BLaER1 treated with 17β-estradiol and CSF1 and Interleukin-3, amounts not matched to agents 10 nM and 100 nM (cell line): ENCODE data around the gene MFRP.

Source experiments
- H3K27ac ChIP-seq, 11 experiments: shearing (Covaris generic); formaldehyde crosslinking; 2 replicates each; pipeline ENCODE4 v1.8.1; 2022
- H3K27me3 ChIP-seq, 11 experiments: shearing (Covaris generic); formaldehyde crosslinking; 2 replicates each; pipeline ENCODE4 v1.8.1; 2022
- H3K36me3 ChIP-seq, 11 experiments: shearing (Covaris generic); formaldehyde crosslinking; 2 replicates each; pipeline ENCODE4 v1.8.1; 2022
- H3K4me1 ChIP-seq, 10 experiments: shearing (Covaris generic); formaldehyde crosslinking; 2 replicates each; pipeline ENCODE4 v1.8.1; 2022
- H3K4me2 ChIP-seq, 11 experiments: shearing (Covaris generic); formaldehyde crosslinking; 2 replicates each; pipeline ENCODE4 v1.8.1; 2022
- H3K4me3 ChIP-seq, 10 experiments: shearing (Covaris generic); formaldehyde crosslinking; 2 replicates each; pipeline ENCODE4 v1.8.1; 2022
- H3K9ac ChIP-seq, 11 experiments: shearing (Covaris generic); formaldehyde crosslinking; 2 replicates each; pipeline ENCODE4 v1.8.1; 2022
- H3K9me3 ChIP-seq, 11 experiments: shearing (Covaris generic); formaldehyde crosslinking; replicated peaks in 1 of 11; 2 replicates each; pipeline ENCODE4 v1.8.1; 2022
- H4K20me1 ChIP-seq, 11 experiments: shearing (Covaris generic); formaldehyde crosslinking; 2 replicates each; pipeline ENCODE4 v1.8.1; 2022
- Cebpa-rat ChIP-seq, 11 experiments: shearing (Covaris generic); IDR thresholded peaks; 2 replicates each; pipeline ENCODE4 v1.8.1; 2022

Gene MFRP

GRCh38 chr11:119307219-119307618 lies 39.3 kb downstream of the MFRP start:
- peak overlapping the region in 7 of 11 experiments; percentile 48 to 79 (median 61); a peak in 10 of 22 replicates for H3K27ac ChIP-seq

GRCh38 chr11:119306373-119306890 lies 40.1 kb downstream of the MFRP start:
- Histone ChIP-seq H3K4me2 (peak overlapping the region in 9 of 11 experiments; percentile 39 to 72 (median 60); a peak in 18 of 22 replicates), H3K27me3 (no peaks in the 10 kb centered on the region), H3K9ac (peak overlapping the region in 9 of 11 experiments; percentile 2 to 70 (median 34); a peak in 12 of 22 replicates), H3K4me3 (no peak overlapping the region), H3K36me3 (peaks cover 73 to 95% (median 86%) of the 10 kb centered on the region in 11 experiments), H3K4me1 (peaks cover 10 to 33% (median 24%) of the 10 kb centered on the region in 10 experiments; a peak in 19 of 20 replicates), H3K9me3 (no peaks in the 10 kb centered on the region), H3K27ac (peak overlapping the region in 9 of 11 experiments; percentile 3 to 79 (median 56); a peak in 17 of 22 replicates), H4K20me1 (peaks cover 0 to 77% (median 6%) of the 10 kb centered on the region in 11 experiments; a peak in 10 of 22 replicates)
- TF ChIP-seq Cebpa-rat (IDR thresholded peaks at IDR 0.05) = peak in 3 of 11 experiments; percentile 39 to 78 (median 64); a peak in 4 of 22 replicates

More at GRCh38 chr11:119307219-119307618, 39.3 kb downstream of the MFRP start:
- peak overlapping the region in 6 of 11 experiments; percentile 4 to 70 (median 44); a peak in 7 of 22 replicates for H3K9ac ChIP-seq
- no peak overlapping the region for H3K4me3 ChIP-seq
- H3K4me1 ChIP-seq = peaks cover 10 to 33% (median 24%) of the 10 kb centered on the region in 10 experiments; a peak in 19 of 20 replicates
- H3K4me2 ChIP-seq = peak overlapping the region in 7 of 11 experiments; percentile 16 to 72 (median 64); a peak in 12 of 22 replicates
- H4K20me1 ChIP-seq = peaks cover 0 to 72% (median 6%) of the 10 kb centered on the region in 11 experiments; a peak in 10 of 22 replicates
- H3K36me3 ChIP-seq = peaks cover 65 to 95% (median 84%) of the 10 kb centered on the region in 11 experiments
- no peaks in the 10 kb centered on the region for H3K9me3 ChIP-seq
- TF ChIP-seq Cebpa-rat (IDR thresholded peaks at IDR 0.05) = no peak
- no peaks in the 10 kb centered on the region for H3K27me3 ChIP-seq

- Histone ChIP-seq H3K4me2 (peak overlapping the region in 9 of 11 experiments; percentile 39 to 72 (median 60); a peak in 18 of 22 replicates), H3K4me1 (peaks cover 10 to 33% (median 24%) of the 10 kb centered on the region in 10 experiments; a peak in 19 of 20 replicates), H3K27me3 (no peaks in the 10 kb centered on the region), H3K4me3 (no peak overlapping the region), H3K36me3 (peaks cover 80 to 95% (median 86%) of the 10 kb centered on the region in 11 experiments), H3K27ac (peak overlapping the region in 9 of 11 experiments; percentile 3 to 79 (median 56); a peak in 16 of 22 replicates), H3K9me3 (no peaks in the 10 kb centered on the region), H4K20me1 (peaks cover 0 to 75% (median 4%) of the 10 kb centered on the region in 11 experiments; a peak in 9 of 22 replicates), H3K9ac (peak overlapping the region in 8 of 11 experiments; percentile 6 to 70 (median 40); a peak in 11 of 22 replicates)
- TF ChIP-seq Cebpa-rat (IDR thresholded peaks at IDR 0.05) = no peak
Measured at GRCh38 chr11:119305556-119306372, 40.7 kb downstream of the MFRP start.

- Histone ChIP-seq H3K4me2 (no peak overlapping the region), H3K27ac (no peak overlapping the region), H3K27me3 (no peaks in the 10 kb centered on the region), H3K9me3 (no peaks in the 10 kb centered on the region), H3K36me3 (peaks cover 83 to 98% (median 87%) of the 10 kb centered on the region in 11 experiments), H4K20me1 (peaks cover 0 to 85% (median 0%) of the 10 kb centered on the region in 11 experiments; a peak in 8 of 22 replicates), H3K4me3 (no peak overlapping the region), H3K4me1 (peaks cover 10 to 28% (median 24%) of the 10 kb centered on the region in 10 experiments; a peak in 19 of 20 replicates), H3K9ac (no peak overlapping the region)
- TF ChIP-seq Cebpa-rat (IDR thresholded peaks at IDR 0.05) = no peak
Measured at GRCh38 chr11:119303227-119303718, 43.2 kb downstream of the MFRP start.

DNA sequence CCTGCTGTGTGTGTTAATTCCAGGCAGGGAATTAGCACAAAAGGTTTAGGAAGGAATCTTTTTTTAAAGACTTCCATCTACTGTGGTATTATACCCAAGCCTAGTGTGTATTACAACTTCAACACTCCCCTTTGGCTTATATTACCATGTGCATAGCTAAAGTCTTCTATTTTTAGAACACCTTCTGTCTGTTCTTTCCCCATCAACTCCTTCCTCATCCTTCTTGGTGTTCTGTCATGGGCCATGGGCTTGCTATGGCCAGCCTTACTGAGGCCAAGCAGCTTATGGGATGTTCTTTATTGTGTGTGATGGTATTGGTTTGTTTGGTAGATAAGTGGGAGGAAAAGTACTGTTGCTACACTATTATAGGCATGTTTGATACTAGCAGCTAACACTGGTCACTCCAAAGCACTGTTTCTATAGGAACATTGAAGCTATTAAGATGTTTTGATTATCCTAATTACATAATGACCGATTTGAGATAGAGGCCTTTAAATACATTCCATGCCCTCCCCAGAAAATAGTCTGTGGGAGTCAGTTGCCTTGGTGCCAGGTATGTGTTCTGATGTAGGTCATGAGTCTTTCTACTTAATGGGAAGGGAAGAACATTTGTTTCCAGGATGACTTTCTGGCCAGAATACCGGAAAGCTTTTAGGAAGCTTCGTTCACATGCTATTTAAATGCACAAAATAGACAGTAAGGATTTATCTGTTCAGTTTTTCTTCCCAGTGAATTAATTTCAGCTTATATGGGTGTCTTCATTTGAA lies 46.1 kb downstream of the MFRP start:
- Histone ChIP-seq H3K27ac (no peak overlapping the region), H4K20me1 (peaks cover 0 to 86% (median 0%) of the 10 kb centered on the region in 11 experiments; a peak in 5 of 22 replicates), H3K4me1 (peaks cover 0 to 9% (median 3%) of the 10 kb centered on the region in 10 experiments; a peak in 12 of 20 replicates), H3K4me3 (no peak overlapping the region), H3K9me3 (no peaks in the 10 kb centered on the region), H3K9ac (no peak overlapping the region), H3K27me3 (no peaks in the 10 kb centered on the region), H3K4me2 (no peak overlapping the region), H3K36me3 (peaks cover 94 to 100% (median 99%) of the 10 kb centered on the region in 11 experiments)
- TF ChIP-seq Cebpa-rat (IDR thresholded peaks at IDR 0.05) = no peak

DNA sequence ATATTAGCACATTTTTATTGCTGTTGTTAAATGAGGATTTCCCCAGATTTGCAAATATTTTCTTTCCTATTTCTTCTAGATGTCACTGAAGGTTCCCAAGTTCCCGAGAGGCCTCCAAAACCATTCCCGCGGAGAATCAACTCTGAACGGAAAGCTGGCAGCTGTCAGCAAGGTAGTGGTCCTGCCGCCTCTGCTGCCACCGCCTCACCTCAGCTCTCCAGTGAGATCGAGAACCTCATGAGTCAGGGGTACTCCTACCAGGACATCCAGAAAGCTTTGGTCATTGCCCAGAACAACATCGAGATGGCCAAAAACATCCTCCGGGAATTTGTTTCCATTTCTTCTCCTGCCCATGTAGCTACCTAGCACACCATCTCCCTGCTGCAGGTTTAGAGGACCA lies 47.1 kb downstream of the MFRP start:
- Histone ChIP-seq H3K4me3 (no peak overlapping the region), H3K9ac (no peak overlapping the region), H3K27me3 (no peaks in the 10 kb centered on the region), H3K9me3 (no peaks in the 10 kb centered on the region), H3K36me3 (peaks cover 87 to 100% (median 100%) of the 10 kb centered on the region in 11 experiments), H3K27ac (no peak overlapping the region), H3K4me2 (no peak overlapping the region), H3K4me1 (no peaks in the 10 kb centered on the region; a peak in 1 of 20 replicates), H4K20me1 (peaks cover 0 to 88% (median 0%) of the 10 kb centered on the region in 11 experiments; a peak in 6 of 22 replicates)
- no peak for TF ChIP-seq Cebpa-rat (IDR thresholded peaks at IDR 0.05)

DNA sequence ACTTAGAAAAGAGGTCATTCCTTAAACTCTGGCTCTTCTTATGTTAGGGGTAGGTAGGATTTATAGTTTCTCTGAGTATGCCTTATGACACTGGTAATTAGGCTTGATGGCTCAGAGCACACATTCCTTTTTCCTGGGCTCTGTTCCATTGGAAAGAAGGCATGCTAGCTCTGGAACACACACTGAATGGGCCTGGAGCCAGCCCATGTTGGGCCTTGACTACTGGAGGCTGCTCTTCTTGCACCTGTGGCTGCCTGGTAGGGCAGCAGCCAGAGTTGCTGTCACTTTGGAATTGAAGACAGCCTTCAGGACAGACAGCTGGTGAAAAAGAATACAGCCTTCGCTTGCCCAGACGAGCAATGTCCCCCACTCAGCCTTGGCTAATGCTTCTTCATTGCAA lies 47.8 kb downstream of the MFRP start:
- H3K27ac ChIP-seq = no peak overlapping the region
- no peaks in the 10 kb centered on the region for H3K9me3 ChIP-seq
- H3K4me1 ChIP-seq = no peaks in the 10 kb centered on the region
- peaks cover 0 to 88% (median 0%) of the 10 kb centered on the region in 11 experiments; a peak in 6 of 22 replicates for H4K20me1 ChIP-seq
- no peak overlapping the region for H3K4me3 ChIP-seq
- no peak overlapping the region for H3K4me2 ChIP-seq
- H3K9ac ChIP-seq = no peak overlapping the region
- no peak for TF ChIP-seq Cebpa-rat (IDR thresholded peaks at IDR 0.05)
- no peaks in the 10 kb centered on the region for H3K27me3 ChIP-seq
- H3K36me3 ChIP-seq = peaks cover 87 to 100% (median 100%) of the 10 kb centered on the region in 11 experiments

DNA sequence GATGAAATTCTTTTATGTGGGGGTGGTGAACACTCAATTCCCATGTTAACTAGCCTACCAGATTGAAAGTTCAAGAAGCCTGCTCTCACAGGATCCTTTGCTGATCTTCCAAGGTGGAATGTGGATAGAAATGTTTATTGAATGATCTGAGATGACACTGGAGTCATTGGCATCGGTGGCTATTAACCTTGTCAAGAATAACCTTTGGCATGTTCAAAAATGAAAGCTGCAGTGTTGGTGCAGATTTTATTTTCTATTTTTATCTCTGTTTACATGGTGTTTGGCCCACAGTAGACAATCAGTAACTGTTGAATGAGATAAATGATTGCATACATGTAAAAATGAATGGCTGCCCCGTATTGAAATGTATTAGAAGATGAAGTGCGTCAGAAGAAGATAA lies 48.6 kb downstream of the MFRP start:
- Histone ChIP-seq H3K4me1 (no peaks in the 10 kb centered on the region), H3K9me3 (no peaks in the 10 kb centered on the region), H3K4me2 (no peak overlapping the region), H3K4me3 (no peak overlapping the region), H3K9ac (no peak overlapping the region), H4K20me1 (peaks cover 0 to 88% (median 0%) of the 10 kb centered on the region in 11 experiments; a peak in 6 of 22 replicates), H3K27ac (no peak overlapping the region), H3K36me3 (peaks cover 85 to 100% (median 97%) of the 10 kb centered on the region in 11 experiments), H3K27me3 (no peaks in the 10 kb centered on the region)
- no peak for TF ChIP-seq Cebpa-rat (IDR thresholded peaks at IDR 0.05)
